HG02981 (cell line): Measurements from ENCODE around the gene CPLANE2.
"Not testable (repeated sequence)": the region's sequence is repeated elsewhere in the genome, so short reads cannot be mapped to it uniquely, and the experiment has no call there.

ENCODE experiments used
- ATAC-seq: cut with Tn5 transposase; IDR thresholded peaks from one replicate; pipeline ENCODE4 v1.9.1; 2021; ENCODE audit warnings: mild to moderate bottlenecking, moderate library complexity; ENCODE audit not compliant: unreplicated experiment

Gene CPLANE2

DNA sequence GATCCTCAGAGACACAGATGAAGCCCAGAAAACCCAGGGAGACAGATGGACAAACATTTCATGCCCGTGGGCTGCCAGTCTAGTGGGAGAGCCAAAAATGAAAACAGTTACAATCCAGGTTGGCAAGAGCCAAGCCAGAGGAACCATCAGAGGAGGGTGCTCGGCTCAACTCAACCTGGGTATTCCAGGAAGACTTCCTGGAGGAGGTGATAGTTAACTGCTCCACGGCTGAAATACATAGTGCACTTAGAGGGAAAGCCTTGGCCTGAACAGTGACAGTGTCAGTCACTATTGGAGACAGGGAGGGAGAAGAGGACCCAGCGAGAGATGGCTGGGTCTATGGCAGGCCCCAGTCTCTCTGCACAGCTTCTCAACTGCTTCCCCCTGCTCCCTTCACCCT is 26.4 kb downstream of the CPLANE2 start:
- no peak for ATAC-seq

DNA sequence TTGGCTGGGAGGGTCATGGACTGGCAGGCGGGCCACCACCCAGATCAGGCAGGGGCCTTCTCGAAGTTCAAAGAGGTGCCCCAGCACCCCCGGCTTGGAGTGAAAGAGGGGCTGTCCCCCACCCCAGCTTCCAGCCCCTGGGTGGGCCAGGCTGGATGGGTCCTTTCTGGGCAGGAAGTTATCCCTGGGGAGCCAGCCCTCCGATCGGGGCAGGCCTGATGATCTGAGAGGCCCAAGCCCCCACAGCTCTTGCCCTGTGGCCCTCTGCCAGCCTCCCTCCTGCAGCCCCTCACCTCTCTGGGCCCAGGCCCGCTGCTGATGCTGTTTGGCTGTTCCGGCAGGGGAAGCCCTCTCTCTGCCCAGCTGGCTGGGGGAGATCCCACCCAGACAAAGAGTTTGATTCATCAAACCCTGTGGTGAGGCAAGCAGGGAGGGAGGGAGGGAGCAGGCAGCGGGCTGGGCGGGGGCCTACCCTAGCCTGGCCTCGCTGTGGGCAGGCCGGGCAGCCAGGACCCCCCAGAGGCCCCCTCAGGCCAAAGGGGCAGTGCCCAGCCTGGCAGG is 27.1 kb downstream of the CPLANE2 start:
- no peak for ATAC-seq

DNA sequence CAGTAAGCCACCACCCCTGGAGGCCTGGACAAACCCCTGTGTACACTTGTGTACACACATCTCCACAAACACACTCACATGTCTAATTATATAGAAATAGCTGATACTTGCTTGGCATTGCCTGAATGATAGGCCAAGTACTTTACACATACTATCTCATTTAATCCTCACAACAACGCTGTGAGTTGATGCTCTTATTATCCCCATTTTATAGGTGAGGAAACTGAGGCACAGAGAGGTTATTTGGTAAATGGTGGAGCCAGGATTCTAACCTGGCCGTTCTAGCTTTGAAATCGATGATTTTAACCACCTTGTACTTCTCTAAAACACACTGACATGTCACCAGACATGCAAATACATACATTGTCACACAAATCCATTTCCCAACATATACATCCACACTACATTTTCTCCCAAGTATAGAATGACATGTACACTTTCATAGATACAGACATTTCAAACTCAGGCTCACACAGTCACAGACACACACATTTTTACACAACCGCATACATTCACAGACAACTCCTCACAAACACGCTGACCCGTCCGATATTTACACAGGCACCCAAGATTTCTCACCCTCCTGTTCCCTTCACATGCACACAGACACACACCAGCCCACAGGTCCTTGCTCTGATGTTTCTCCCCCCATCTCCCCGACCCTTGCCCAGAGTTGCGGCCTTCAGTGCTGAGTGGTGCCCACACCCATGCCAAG is 27.7 kb downstream of the CPLANE2 start:
- ATAC-seq, result no peak

DNA sequence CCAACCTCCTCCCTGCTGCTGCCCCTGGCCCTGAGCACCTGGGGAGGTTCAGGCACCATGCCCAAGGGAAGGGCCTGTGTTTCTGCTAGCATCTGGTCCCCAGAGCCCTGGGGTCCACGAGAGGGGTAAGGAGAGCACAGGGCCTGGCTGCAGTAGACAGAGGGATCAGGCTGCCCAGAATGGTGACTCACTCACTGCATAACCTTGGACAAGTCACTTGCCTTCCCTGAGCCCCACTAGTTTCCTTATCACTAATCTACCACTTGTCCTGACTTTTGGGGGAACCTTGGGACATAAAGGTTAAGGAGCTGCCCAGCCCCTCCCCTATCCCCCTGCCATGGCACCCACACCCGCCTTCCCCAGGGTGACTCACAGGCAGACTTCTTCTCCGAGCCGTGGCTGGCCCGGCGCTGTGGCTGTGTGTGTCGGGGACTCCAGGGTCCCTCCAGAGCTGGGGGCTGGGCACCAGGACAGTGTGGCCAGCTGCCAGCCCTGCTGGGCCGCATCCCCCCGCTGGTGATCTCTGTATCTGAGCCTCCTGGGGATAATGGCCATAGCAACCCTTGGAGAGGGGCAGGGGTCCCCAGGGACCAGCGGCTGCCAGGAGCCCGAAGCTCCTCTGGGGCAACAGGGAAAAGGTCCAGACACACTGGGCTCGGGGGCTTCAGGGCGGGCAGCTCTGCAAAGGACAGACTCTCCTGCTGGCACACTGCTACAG is 28.6 kb downstream of the CPLANE2 start:
- ATAC-seq, result no peak

DNA sequence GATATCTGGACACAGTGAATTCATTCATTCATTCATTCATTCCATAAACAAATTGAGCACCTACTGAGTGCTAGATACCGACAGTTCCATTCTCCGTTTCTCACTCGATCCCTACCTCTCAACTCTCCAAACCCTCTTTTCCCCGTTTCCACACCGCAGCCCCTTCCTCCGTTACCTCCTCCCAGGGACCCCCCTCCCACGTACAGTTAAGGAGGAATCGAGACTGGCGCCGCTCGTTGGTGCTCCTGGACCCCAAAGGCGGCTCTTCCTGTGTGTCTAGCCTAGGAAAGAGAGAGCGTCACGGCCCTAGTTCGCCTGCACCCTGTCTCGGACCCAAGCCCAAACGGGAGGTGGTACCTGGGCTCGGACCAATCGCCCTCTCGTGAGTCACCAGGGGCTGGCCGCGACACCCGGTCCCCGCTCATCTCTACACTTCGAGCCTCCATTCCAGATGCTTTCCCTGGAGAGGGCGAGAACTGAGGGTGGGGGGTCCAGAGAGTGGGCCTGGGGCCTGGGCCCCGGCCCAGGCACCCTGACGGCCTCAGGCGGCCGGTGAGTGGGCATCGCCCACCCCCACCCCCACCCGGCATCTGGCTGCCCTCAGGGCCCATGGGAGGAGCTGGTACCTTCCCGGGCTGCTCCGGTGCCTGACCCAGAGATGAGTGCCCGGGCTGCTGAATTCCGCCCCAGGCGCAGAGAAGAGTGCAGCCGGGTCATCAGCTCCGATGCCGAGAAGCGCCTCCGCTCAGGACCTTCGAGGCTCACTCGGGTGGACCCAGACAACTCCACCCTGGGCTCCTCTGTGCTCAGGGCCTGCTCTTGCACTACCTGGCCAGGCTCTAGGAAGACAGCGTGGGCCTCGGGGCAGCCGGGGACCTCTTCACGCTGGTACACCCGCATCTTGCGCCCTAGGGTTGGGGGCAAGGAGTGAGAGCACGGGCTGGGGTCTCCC is 29.4 kb downstream of the CPLANE2 start:
- ATAC-seq, result no peak

DNA sequence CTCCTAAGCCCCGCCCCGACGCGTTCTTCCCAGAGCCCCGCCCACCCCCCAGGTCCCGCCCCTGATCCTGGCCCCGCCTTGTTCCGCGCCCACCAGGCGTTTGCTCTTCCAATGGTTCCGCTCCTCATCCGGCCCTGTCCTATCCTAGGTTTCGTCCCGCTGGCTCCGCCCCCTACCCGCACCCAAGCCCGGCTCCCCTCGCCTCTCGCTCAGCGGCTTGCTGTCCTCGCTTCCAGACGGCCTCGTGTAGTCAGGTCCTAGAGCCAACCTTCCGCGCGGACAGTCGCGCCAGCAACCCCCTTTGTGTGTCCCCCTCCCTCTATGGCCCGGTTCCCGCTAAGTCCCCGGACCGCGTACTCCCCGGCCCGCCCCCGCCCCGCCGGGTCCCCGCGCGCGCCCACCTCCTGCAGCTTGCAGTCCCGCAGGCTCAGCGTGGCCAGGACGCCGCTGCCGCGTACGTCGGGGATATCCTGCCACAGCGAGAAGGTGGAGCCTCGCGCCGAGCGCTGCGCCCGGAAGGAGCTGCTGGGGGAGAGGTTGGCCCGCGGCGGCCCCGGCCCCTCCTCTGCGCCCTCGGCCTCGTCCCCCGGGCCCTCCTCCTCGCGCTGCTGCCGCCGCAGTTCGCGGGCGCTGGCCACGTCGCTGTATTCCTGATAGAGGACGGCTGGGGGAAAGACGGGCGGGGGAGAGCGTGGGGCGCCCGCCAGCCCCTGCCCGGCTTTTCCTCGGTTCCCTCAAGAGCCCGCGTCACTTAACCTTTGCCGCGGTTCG is 30.3 kb downstream of the CPLANE2 start:
- peak; percentile 66 for ATAC-seq

DNA sequence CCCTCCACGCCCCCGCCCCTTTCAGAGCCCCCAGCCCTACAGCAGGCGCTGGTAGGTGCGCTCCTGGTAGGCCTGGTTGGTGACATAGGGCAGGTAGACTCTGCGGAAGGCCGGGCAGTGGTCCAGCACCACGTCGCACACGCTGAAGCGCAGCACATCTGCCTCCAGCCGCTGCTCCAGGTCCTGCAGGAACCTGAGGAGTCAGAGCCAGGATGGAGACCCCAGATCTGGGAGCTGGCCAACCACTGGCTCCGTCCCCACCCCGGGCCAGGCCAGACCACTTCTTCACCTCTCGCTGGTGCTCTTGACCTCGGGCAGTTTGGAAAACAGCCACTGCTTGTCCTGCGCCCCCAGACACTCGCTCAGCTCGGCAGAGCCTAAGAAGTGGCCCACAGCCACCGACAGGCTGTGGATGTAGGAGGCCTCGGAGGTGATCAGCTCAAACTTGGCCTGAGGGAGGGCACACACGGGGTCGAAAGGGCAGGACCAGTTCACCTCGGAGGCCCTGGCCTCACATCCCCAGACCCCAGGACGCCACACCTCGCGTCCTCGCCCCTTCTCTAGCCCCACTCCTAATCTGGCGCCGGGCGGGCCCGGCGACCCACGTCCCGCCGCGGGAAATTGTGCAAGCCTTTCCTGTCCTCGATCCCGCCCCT is 31.0 kb downstream of the CPLANE2 start:
- peak; percentile 12 for ATAC-seq

DNA sequence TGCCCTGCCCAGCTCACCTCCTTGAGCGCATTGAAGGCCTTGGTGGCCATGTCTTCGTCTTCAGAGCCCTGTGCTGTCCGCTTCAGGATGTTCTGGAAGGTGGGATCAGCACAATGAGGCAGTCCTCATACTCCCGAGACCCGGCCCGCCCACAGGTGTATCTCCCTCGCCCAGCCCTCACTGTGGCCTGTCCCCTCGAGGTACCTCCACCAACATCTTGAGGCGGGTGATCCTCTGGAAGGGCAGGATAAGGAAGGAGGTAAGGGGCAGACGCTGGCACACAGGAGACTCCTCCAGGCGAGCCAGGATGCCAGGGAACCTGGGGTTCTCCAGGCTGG is 31.7 kb downstream of the CPLANE2 start:
- ATAC-seq, result no peak

DNA sequence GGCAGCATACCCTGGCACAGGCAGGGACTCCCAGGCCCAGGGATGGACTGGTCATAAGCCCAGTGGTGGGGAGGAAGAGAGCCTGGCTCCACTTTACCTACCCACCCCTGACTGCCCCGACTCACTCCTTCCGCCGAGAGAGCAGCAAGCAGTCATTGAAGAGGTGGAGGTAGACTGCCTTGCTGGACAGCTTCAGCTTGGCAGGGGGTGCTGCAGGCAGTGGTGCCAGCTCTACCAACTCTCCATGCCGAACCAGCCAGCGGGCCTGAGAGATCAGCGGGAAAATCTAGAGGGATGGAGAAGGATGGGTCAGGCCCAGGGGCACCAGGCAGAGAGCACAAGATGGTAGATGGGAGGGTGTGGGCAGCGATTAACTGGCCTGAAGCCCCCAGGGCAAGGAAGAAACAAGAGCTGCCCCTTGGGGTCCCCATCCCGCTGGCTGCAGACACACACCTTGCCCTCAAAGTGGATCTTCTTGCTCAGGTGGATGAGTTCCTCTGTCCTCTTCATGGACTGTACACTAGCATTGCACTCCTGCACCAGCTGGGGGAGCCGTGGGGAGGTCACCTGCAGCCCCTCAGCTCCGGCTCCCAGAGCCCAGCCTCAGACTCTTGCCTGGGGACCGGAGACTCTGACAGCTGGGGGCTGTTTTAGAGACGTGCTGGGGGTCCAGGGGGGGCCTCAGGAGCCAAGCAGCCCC is 32.2 kb downstream of the CPLANE2 start:
- no peak for ATAC-seq

DNA sequence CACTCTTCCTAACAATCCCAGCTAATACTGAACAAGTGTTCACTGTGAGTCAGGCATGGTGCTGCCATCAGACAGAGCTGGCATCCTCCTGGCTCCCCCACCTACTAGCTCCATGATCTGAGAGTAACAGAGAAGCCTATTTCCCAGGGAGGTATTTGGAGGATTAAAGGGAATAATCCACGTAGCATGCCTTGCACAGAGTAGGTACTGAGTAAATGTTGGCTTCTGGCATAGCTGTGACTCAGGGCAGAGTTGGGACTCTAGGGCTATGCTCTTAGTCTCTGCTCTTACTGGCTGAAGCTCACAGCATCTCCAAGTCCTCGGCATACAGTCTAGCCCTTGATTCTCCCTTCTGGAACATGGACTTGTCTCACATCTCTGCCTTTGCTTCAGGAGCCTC is 32.8 kb downstream of the CPLANE2 start:
- ATAC-seq, result no peak

DNA sequence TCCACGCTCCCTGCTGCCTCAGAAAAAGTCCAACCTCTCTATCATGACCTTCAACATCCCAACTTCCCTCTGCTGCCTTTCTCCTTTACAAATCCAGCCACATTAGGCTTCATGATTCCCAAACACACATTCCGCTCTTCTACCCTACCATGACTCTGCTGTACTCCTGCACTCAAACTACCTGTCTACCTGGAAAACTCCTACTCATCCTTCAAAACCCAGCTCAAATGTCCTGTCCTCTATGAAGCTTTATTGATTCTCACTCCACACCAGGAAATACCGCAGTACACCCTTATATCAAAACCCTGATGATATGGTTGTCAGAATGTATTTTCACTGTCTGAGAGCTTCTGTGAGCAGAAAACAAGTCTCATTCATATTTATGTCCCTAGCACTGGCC is 33.4 kb downstream of the CPLANE2 start:
- ATAC-seq, result no peak

DNA sequence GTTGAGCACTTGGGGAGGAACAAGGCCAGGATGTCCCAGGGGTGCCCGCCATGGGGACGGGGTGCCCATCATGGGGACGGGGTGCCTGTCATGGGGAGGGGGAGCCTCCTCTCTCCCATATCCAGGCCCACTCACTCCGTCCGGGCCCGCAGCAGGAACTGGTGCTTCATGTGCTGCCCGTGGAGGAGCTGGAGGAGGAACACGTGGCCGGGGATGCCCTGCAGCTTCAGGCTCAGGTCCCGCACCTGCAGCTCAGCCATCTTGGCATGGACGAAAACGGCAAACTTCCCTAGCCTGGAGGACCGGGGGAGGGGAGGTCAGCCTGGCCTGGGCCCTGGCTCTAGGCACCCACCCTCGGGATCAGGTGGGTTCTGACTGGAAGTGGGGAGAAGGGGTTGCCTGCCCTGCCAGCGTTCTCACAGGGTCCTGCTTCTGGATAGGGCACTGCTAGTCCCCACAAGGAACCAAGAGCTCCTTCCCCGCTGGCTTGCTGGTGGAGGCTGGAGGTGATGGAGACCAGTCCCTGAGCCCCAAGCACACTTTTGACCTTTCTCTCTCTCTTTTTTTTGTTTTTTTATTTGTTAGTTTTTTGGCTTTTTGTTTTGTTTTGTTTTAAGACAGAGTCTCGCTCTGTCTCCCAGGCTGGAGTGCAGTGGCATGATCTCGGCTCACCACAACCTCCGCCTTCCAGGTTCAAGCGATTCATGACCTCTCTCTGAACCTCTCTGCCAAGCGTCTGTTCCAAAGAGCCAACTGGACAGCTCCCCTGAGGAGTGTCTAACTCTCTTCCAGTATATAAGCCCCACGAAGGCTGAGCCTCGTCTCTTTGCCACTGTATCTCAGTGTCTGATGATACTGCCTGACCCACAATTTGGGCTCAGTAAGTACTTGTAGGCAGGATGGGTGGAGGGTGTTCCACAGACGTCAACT is 34.4 kb downstream of the CPLANE2 start:
- no peak for ATAC-seq

DNA sequence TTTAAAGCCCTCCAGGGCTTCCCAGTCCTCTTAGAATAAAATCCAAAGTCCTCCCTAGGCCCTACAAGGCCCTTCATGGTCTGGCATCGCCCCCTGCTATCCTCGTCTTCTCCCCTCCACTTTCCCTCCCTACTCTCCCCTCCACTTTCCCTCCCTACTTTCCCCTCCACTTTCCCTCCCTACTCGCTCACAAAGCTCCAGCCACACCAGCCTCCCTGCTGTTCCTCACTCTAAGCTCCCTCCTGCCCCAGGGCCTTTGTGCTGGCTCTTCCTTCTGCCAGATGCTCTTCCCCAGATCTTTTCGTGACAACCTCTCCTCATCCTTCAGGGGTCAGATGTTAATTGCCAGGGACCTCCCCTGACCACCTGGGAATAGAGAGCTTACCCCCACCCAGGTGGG is 37.3 kb downstream of the CPLANE2 start:
- ATAC-seq, result no peak

DNA sequence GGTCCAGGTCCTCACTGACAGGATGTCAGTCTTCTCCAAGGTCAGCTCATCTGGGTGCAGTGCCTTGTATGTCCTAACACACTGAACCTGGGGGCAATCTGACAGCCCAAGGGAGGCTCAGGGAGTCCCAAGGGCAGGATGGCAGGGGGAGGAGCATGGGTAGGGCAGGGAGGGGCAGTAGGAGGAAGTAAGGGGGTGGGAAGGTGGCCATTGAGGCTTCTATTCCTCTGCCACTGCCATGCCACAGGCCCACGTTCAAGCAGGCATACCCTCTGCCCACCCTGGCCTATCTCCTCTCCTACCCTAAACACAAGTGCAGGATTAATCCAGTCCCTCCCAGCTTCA is 37.9 kb downstream of the CPLANE2 start:
- ATAC-seq, result no peak

DNA sequence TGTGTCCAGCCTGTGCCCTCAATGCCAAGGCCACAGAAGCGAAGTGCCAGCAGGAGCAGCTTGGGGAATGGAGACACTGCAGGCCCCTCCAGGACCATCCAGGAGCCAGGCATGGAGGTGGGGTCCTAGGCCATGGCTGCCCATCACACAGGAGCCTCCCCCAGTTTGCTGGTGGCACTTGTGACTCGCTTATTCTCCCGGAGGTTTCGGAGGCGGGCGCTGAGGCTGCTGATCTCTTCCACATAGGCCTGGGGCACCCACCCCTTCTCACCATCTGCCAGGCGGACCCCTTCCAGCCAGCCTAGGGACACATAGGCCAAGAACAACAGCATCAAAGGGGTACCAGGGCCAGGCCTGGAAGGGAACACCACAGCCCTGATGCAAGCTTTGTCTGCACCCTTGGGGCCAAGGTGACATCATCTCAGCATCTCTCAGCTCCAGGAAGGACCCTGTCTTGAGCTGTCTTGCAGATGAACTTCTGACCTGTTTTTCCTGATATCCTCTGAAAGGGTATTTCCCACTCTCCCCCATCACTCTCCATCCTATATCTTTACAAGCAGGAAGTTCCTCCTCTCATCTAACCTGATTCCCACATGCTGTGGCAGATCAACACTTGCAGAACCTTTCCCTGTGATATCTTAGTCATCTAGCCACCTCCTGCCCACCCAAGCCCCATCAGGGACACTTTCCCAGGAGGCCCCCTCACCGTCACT is 38.4 kb downstream of the CPLANE2 start:
- ATAC-seq, result no peak

DNA sequence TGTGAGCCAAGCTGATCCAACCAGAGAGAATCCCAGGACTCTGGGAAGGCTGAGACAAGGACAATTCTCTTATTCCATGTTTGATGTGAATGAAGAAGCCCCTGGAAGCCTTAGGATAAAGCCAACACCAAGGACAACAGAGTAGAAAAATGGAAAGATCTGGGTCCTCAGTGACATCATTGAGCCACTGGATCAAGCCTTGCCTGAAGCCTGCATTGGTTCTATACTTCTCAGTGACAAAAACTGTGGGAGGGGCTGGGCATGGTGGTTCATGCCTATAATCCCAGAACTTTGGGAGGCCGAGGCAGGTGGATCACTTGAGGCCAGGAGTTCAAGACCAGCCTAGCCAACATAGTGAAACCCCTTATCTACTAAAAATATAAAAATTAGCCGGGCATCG is 40.1 kb downstream of the CPLANE2 start:
- no peak for ATAC-seq

DNA sequence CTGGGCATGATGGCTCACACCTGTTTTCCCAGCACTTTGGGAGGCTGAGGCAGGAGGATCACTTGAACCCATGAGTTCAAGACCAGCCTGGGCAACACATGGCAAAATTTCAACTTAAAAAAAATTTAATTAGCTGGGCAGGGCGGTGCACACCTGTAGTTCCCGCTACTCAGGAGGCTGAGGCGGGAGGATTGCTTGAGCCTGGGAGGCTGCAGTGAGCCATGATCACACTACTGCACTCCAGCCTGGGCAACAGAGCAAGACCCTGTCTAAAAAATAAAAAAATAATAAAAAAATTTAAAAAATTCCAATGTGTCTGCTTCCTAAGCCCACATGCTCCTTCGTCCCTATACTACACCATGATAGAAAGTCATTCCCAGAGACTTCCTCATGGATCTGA is 40.8 kb downstream of the CPLANE2 start:
- ATAC-seq, result not testable (repeated sequence)

DNA sequence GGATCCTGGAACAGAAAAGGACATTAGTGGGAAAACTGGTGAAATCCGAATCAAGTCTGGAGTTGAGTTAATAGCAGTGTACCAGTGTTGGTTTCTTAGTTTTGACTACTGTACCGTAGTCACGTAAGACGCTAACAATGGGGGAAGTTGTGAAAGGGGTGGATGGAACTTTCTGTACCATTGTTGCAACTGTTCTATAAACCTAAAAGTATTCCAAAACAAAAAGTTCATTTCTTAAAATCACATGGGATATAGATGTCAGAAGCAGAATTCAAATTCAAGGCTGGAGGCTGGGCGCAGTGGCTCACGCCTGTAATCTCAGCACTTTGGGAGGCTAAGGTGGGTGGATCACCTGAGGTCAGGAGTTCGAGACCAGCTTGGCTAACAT is 41.5 kb downstream of the CPLANE2 start:
- no peak for ATAC-seq
